Sigmoid colon (tissue), 4 donors: ENCODE results near the gene GHRHR.

Source experiments
- POLR2A ChIP-seq, 2 donors: fragments of 450-650 bp; IDR thresholded peaks; one replicate each; pipeline ENCODE4 v1.6.1; 2016; ENCODE audit warnings: antibody characterized with exemption in 2 of 2, mild to moderate bottlenecking in 2 of 2, moderate library complexity in 2 of 2
- POLR2AphosphoS5 ChIP-seq, 4 donors: sonication (generic); formaldehyde crosslinking; IDR thresholded peaks; one replicate each; pipeline ENCODE4 v1.6.1; 2017; ENCODE audit warnings: antibody characterized with exemption in 4 of 4
- TF ChIP-seq, protein P1 (sequence below), 4 experiments: fragments of 450-650 bp in 3 of 4; fragments of 200-600 bp in 1 of 4; IDR thresholded peaks; one replicate each; pipeline ENCODE4 v1.5.1; 2016 to 2019; ENCODE audit warnings: antibody characterized with exemption in 4 of 4, mild to moderate bottlenecking in 3 of 4, moderate library complexity in 2 of 4

DNA sequence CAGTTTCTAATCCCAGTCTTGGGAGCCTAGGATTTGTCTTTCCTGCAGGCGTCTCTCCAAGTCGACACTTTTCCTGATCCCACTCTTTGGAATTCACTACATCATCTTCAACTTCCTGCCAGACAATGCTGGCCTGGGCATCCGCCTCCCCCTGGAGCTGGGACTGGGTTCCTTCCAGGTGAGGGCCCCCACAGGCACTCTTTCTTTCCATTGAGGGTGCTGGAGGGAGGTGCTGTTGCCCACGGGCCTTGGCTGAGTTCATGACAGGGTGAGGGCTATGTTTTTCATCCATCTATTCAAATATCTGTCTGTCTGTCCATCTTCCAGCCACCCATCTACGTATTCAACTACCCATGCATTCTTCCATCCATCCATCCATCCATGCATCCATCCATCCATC lies 12.6 kb downstream of the GHRHR start:
- TF ChIP-seq, protein P1, sequence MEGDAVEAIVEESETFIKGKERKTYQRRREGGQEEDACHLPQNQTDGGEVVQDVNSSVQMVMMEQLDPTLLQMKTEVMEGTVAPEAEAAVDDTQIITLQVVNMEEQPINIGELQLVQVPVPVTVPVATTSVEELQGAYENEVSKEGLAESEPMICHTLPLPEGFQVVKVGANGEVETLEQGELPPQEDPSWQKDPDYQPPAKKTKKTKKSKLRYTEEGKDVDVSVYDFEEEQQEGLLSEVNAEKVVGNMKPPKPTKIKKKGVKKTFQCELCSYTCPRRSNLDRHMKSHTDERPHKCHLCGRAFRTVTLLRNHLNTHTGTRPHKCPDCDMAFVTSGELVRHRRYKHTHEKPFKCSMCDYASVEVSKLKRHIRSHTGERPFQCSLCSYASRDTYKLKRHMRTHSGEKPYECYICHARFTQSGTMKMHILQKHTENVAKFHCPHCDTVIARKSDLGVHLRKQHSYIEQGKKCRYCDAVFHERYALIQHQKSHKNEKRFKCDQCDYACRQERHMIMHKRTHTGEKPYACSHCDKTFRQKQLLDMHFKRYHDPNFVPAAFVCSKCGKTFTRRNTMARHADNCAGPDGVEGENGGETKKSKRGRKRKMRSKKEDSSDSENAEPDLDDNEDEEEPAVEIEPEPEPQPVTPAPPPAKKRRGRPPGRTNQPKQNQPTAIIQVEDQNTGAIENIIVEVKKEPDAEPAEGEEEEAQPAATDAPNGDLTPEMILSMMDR (IDR thresholded peaks at IDR 0.05), result no peak
- TF ChIP-seq POLR2A (IDR thresholded peaks at IDR 0.05), result no peak
- TF ChIP-seq POLR2AphosphoS5 (IDR thresholded peaks at IDR 0.05), result no peak
